Nephron progenitor cell (in vitro differentiated cells): ENCODE data around the gene CCND3.

Experiments used
- DNase-seq: peaks from one replicate; pipeline ENCODE4 v3.0.0; 2021
- H3K27ac Mint-ChIP-seq: 2 replicates; pipeline ENCODE4 v1.8.0; 2021; ENCODE audit warnings: mild to moderate bottlenecking, moderate library complexity, mixed read lengths
- H3K27me3 Mint-ChIP-seq: 2 replicates; pipeline ENCODE4 v1.8.0; 2021; ENCODE audit warnings: mild to moderate bottlenecking, low read depth, mixed read lengths; ENCODE audit not compliant: poor library complexity
- H3K36me3 Mint-ChIP-seq: 2 replicates; pipeline ENCODE4 v1.8.0; 2021; ENCODE audit warnings: low read depth, mixed read lengths
- H3K4me1 Mint-ChIP-seq: 2 replicates; pipeline ENCODE4 v1.8.0; 2021; ENCODE audit warnings: mixed read lengths
- H3K4me3 Mint-ChIP-seq: 2 replicates; pipeline ENCODE4 v1.8.0; 2021; ENCODE audit warnings: mild to moderate bottlenecking, moderate library complexity, mixed read lengths
- H3K9me3 Mint-ChIP-seq: 2 replicates; pipeline ENCODE4 v1.8.0; 2021; ENCODE audit warnings: mild to moderate bottlenecking, moderate library complexity, mixed read lengths
- CTCF ChIP-seq: fragments of 200-600 bp; sonication (generic); IDR thresholded peaks from 2 replicates; pipeline ENCODE4 v1.5.0; 2021; ENCODE audit warnings: antibody characterized with exemption

Gene CCND3

GRCh38 chr6:41938590-41939175, 2.9 kb downstream of the CCND3 start:
- TF ChIP-seq CTCF = no peak
- H3K27ac Mint-ChIP-seq = peak overlapping the region; percentile 19
- peaks cover 11% of the 10 kb centered on the region for H3K36me3 Mint-ChIP-seq
- no peaks in the 10 kb centered on the region for H3K9me3 Mint-ChIP-seq
- peak overlapping the region; percentile 88 for H3K4me3 Mint-ChIP-seq
- no peak for DNase-seq
- H3K4me1 Mint-ChIP-seq = peaks cover 44% of the 10 kb centered on the region
- peaks cover 10% of the 10 kb centered on the region for H3K27me3 Mint-ChIP-seq

GRCh38 chr6:41937861-41938574, 3.6 kb downstream of the CCND3 start:
- peaks cover 13% of the 10 kb centered on the region for H3K36me3 Mint-ChIP-seq
- H3K27me3 Mint-ChIP-seq = peaks cover 10% of the 10 kb centered on the region
- H3K27ac Mint-ChIP-seq = peak overlapping the region; percentile 22
- no peak for TF ChIP-seq CTCF
- no peak for DNase-seq
- H3K4me1 Mint-ChIP-seq = peaks cover 44% of the 10 kb centered on the region
- H3K4me3 Mint-ChIP-seq = no peak overlapping the region
- no peaks in the 10 kb centered on the region for H3K9me3 Mint-ChIP-seq

GRCh38 chr6:41937472-41937860, 4.1 kb downstream of the CCND3 start:
- peaks cover 19% of the 10 kb centered on the region for H3K36me3 Mint-ChIP-seq
- no peak for TF ChIP-seq CTCF
- DNase-seq = no peak
- no peak overlapping the region for H3K27ac Mint-ChIP-seq
- peaks cover 42% of the 10 kb centered on the region for H3K4me1 Mint-ChIP-seq
- H3K27me3 Mint-ChIP-seq = peaks cover 10% of the 10 kb centered on the region
- no peaks in the 10 kb centered on the region for H3K9me3 Mint-ChIP-seq
- no peak overlapping the region for H3K4me3 Mint-ChIP-seq

GRCh38 chr6:41936073-41936837, 5.4 kb downstream of the CCND3 start:
- Mint-ChIP-seq H3K4me3 (no peak overlapping the region), H3K36me3 (peaks cover 31% of the 10 kb centered on the region), H3K9me3 (no peaks in the 10 kb centered on the region), H3K27me3 (peaks cover 10% of the 10 kb centered on the region), H3K4me1 (peaks cover 35% of the 10 kb centered on the region), H3K27ac (peak overlapping the region; percentile 26)
- peak; percentile 78 for TF ChIP-seq CTCF
- peak; percentile 59 for DNase-seq

- Mint-ChIP-seq H3K4me1 (peaks cover 35% of the 10 kb centered on the region), H3K9me3 (no peaks in the 10 kb centered on the region), H3K4me3 (no peak overlapping the region), H3K27me3 (peaks cover 10% of the 10 kb centered on the region), H3K27ac (peak overlapping the region; percentile 26), H3K36me3 (peaks cover 35% of the 10 kb centered on the region)
- no peak for TF ChIP-seq CTCF
- DNase-seq = no peak
These were observed 5.9 kb downstream of the CCND3 start for GRCh38 chr6:41935685-41936072.
